NCI-H2107 (cell line): Measurements from ENCODE around the gene SLC22A17.
A peak's percentile ranks its signal among the peaks of the same experiment; 100 is the strongest.
"Not testable (repeated sequence)": the region's sequence is repeated elsewhere in the genome, so short reads cannot be mapped to it uniquely, and the experiment has no call there.

Experiments
- DNase-seq: peaks from one replicate; lab custom pipeline; 2025; lab: John Stamatoyannopoulos, UW

Gene SLC22A17

GRCh38 chr14:23339506-23340268 is 13.0 kb downstream of the SLC22A17 start:
- no peak for DNase-seq

DNA sequence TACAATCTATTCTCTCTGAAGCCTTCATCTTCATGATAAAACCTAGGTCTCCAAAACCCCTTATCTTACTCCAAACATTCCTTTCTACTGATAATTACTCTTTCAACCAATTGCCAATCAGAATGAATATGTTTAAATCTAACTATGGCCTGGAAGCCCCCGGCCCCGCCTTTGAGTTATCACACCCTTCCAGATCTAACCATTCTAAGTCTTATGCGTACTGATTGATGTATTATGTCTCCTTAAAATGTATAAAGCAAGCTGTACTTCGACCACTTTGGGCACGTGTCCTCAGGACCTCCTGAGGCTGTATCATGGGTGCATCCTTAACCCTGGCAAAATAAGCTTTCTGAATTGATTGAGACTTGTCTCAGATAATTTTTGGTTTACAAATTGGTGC is 17.1 kb downstream of the SLC22A17 start:
- no peak for DNase-seq

GRCh38 chr14:23327947-23328744 is 24.5 kb downstream of the SLC22A17 start:
- peak; percentile 68 for DNase-seq

DNA sequence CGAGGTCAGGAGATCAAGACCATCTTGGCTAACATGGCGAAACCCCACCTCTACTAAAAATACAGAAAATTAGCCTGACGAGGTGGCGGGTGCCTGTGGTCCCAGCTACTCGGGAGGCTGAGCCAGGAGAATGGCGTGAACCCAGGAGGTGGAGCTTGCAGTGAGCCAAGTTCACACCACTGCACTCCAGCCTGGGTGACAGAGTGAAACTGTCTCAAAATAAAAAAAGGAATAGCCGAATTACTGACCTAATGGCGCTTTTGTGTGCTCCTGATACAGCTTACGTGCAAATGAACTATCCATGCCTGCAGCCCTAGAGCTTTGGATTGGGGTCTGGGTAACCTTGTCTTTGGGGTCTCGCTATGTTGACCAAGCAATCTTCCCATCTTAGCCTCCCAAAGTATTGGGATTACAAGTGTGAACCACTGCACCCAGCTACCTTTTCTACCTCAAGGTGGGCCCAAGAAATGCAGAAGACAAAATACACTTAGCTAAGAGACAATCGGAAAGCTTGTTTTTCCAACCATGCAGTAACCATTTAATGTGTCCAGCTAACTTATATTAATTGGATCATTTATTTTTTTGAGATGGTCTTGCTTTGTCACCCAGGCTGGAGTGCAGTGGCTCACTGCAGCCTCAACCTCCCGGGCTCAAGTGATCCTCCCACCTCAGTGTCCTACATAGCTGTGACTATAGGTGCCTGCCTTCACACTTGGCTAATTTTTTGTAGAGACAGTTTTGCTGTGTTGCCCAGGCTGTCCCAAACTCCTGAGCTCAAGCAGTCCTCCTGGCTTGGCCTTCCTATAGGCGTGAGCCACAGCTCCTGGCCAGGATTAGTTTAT is 26.0 kb downstream of the SLC22A17 start:
- no peak for DNase-seq

GRCh38 chr14:23325746-23326145 is 26.9 kb downstream of the SLC22A17 start:
- not testable (repeated sequence) for DNase-seq

DNA sequence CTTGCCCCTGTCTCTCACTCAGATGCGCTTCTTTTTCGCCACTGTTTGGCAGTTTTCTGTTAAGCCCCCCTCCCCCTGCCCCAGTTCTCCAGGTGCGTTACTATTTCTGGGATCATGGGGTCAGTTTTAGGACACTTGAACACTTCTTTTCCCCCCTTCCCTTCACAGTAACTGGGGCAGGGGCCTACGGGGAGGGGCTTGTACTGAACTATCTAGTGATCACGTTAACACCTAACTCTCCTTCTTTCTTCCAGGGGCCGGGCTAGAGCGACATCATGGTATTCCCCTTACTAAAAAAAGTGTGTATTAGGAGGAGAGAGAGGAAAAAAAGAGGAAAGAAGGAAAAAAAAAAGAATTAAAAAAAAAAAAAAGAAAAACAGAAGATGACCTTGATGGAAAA is 27.7 kb downstream of the SLC22A17 start:
- DNase-seq = no peak

DNA sequence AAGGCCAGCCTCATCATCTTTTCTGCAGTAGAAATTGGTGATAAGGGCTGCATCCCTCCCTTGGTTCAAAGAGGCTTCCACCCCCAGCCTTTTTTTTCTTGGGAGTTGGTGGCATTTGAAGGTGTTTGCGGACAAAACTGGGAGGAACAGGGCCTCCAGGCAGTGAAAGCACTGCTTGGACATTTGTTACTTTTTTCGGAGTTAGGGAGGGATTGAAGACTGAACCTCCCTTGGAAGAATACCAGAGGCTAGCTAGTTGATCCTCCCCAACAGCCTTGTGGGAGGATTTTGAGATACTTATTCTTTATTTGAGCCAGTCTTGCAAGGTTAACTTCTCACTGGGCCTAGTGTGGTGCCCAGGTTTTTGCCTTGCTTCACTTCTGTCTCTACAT is 28.2 kb downstream of the SLC22A17 start:
- no peak for DNase-seq

DNA sequence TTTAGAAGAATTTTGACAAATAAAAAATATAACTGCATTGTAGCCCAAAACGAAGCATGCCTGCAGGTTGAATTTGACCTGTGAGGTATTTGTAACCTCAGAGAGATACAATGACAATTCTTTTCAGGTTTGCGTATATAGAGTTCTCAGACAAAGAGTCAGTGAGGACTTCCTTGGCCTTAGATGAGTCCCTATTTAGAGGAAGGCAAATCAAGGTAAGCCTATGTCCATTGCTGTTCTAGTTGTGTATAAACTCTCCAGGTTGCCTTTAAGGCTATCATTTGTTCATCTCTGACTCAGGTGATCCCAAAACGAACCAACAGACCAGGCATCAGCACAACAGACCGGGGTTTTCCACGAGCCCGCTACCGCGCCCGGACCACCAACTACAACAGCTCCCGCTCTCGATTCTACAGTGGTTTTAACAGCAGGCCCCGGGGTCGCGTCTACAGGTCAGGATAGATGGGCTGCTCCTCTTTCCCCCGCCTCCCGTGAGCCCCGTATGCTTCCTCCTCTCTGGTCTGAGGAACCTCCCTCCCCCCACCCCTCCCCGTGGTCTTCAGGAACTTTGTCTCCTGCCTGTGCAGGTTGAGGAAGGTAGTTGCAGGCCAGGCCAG is 28.7 kb downstream of the SLC22A17 start:
- no peak for DNase-seq

DNA sequence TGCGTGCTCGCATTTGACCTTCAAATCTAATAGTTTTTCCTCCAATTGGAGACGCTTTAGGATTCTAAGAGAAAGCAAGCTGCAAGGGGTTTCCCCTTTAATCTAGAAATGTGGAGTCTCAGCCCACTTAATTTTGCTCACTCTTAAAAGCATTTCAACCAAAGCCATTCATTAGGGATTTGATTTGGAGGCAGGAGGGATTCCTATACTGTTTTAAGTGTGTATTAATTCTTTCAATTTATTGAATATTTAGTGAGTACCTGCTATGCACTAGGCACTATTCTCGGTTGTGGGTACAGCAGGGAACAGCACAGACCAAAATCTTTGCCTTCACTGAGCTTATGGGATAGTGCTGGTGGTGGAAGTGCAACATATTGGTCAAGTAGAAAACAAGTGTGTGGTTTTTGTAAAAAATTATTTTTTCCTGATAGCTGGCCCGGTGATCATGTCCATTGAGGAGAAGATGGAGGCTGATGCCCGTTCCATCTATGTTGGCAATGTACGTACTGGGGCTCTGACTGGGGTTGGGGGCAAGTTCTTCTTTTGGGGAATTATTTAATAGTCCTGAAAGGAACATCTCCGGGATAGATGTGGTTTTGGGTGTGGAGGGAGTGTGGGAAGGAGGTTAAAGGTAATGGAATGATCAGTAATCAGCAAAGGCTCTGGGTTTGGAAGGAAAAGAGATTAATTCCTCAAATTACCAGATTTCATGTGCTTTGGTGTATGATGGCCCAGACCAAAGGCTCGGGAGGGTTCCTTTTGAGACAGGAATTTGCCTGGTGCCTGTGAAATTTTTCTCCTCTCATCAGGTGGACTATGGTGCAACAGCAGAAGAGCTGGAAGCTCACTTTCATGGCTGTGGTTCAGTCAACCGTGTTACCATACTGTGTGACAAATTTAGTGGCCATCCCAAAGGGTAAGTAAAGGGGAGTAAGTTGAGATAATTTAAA is 29.8 kb downstream of the SLC22A17 start:
- DNase-seq = no peak

DNA sequence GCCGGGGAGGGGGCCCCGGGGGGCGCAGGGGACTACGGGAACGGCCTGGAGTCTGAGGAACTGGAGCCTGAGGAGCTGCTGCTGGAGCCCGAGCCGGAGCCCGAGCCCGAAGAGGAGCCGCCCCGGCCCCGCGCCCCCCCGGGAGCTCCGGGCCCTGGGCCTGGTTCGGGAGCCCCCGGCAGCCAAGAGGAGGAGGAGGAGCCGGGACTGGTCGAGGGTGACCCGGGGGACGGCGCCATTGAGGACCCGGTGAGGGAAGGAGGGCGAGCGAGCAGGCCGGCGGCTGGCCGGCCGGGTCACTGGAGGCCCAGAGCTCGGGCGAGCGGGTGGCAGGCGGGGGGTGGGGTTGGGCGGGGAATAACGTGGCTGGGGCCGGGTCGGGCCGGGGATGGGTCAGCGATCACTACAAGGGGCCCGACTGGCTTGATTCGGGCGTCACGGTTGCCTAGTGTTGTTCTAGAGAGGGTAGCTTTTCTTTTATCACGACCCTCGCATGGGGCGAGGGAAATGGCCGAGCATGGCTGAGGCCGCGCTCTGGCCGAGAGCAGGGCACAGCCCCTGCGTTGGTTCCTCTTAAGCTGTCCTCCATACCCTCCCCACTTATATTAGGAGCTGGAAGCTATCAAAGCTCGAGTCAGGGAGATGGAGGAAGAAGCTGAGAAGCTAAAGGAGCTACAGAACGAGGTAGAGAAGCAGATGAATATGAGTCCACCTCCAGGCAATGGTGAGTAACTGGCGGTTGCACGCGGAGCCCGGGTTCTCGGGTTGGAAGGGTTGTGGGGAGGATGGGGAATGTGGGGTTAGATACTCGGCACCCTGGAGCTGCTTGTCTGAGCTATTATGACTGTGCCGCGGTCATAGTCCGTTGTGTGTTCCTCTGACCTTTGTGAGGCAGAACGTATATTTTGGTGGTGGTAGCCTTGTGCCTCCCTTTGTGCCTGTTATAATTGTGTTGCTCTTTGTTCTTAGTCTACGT is 30.8 kb downstream of the SLC22A17 start:
- DNase-seq = peak; percentile 24

DNA sequence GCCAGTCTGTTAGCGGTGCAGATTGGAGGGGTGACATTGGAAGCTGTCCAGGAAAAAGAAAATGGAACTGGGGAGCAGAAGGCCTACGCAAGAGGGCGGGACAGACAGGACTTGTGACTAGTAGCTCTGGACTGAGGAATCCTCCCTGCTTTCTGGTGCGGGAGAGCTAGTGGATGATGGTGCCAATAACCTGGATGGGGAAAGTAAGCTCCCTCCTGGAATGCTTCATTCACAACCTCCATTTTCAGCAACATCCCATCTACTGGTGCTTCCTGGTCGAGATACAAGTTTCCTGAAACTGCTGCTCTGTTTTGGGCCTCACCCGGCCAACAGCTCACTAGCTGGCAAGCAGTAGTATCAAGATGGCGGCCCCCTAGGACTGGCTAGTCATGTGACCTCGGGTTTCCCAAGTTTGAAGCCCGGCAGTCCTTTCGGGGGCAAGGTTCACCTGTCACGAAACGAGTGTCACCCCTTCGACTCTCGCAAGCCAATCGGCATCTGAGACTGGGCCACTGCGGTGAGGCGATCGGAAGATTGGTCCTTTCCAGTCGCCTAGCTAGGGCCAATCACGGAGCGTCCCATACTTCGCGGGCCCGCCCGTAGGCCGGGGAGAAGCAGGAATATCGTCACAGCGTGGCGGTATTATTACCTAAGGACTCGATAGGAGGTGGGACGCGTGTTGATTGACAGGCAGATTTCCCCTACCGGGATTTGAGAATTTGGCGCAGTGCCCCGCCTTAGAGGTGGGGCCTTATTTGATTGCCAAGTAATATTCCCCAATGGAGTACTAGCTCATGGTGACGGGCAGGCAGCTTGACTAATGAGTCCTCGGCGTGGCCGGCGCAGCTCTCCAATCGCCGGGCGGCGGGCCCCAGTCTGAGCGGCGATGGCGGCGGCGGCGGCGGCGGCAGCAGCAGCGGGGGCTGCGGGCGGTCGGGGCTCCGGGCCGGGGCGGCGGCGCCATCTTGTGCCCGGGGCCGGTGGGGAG is 31.8 kb downstream of the SLC22A17 start, which contains the start of gene PABPN1:
TSS of gene PABPN1 (plus strand) at position 874 of the 988 bp plus-strand sequence. CDS start at position 887, 13 bp downstream.
- peak; percentile 100 for DNase-seq

- DNase-seq = no peak
Observed at GRCh38 chr14:23319746-23320583, 32.7 kb downstream of the SLC22A17 start.

GRCh38 chr14:23316300-23316699 is 36.4 kb downstream of the SLC22A17 start:
- no peak for DNase-seq

DNA sequence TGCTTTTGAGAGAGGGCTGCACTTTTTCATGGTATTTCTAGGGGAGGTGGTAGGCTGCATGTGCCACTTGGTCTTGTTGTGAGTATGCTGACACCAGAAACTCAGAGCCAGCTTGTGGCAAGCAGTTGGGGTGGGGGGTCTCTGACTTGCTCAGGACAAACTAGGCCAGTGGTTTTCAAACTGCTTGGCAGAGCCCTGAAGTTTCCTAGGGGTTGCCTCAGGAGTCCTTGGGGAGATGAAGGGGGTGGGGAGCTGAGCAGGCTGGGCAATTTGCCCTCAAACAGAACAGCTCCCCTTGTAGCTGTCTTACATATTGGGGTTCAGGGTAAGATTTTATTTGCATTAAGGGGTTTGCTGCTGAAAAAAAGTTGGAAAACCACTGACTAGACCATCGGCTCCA is 42.1 kb downstream of the SLC22A17 start:
- no peak for DNase-seq

GRCh38 chr14:23308721-23309445 is 43.8 kb downstream of the SLC22A17 start:
- no peak for DNase-seq
